GM12801 (cell line): Measurements from ENCODE around the gene TBC1D10A.

Experiments
- TF ChIP-seq, protein P1 (sequence below): IDR thresholded peaks from one replicate; pipeline ENCODE4 v1.5.1; 2011; ENCODE audit warnings: control low read depth; ENCODE audit not compliant: insufficient read length; ENCODE audit errors: extremely low read depth

The TBC1D10A gene

DNA sequence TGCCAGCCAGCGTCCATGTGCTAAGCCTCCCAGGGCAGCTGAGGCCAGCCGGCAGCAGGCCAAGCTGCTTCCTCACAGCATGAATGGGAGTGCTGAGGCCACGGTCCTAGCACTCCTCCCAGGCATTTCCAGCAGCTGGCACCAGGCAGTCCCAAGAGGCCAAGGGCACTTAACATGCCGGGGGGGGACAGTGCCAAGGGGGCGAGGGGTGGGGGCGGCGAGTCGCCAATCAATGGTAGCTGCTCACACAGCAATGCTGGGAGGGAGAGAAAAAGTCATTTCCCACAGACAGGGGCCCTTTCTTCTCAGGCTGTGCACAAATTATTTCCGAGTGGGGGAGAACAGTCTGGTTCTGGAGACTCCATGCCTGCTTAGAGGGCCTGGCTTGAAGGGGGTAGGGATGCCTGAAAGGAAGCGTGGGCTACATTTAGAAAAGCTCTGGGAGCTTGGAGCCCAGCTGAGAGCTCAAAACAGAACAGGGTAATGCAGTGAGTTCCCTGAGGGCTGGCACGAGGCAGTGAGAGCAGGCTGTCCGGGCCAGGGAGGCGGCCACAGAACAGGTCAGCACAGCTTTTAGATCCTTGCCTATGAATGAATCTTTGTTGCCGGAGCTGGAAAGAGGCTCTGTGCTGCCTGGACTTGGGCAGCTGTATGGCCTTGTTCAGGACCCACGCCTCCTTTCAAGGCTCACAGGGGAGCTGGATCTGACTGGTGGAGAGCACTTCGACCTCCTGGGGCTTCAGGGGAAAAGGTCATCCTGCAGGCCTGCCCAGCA is 14.4 kb upstream of the TBC1D10A start:
- TF ChIP-seq, protein P1, sequence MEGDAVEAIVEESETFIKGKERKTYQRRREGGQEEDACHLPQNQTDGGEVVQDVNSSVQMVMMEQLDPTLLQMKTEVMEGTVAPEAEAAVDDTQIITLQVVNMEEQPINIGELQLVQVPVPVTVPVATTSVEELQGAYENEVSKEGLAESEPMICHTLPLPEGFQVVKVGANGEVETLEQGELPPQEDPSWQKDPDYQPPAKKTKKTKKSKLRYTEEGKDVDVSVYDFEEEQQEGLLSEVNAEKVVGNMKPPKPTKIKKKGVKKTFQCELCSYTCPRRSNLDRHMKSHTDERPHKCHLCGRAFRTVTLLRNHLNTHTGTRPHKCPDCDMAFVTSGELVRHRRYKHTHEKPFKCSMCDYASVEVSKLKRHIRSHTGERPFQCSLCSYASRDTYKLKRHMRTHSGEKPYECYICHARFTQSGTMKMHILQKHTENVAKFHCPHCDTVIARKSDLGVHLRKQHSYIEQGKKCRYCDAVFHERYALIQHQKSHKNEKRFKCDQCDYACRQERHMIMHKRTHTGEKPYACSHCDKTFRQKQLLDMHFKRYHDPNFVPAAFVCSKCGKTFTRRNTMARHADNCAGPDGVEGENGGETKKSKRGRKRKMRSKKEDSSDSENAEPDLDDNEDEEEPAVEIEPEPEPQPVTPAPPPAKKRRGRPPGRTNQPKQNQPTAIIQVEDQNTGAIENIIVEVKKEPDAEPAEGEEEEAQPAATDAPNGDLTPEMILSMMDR, result no peak

DNA sequence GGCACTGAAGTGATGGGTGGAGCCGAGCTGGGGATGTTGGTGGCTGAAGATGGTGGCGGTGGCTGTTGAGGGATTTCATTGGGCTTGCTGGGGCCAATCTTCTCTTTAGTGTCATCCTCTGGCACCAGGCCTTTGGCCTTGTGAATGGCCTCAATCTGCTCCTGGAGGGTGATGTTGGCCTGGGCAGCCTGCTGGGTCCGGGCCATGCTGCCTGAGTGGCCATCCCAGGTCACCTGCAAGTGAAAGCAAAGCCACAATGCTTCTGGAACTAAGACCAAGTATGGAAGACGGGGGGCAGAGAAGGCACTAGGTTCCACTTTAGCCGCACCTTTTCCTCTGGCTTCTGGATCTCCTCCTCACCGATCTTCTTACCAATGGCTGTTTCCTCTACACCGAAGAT is 12.1 kb upstream of the TBC1D10A start:
- TF ChIP-seq, protein P1, result no peak

DNA sequence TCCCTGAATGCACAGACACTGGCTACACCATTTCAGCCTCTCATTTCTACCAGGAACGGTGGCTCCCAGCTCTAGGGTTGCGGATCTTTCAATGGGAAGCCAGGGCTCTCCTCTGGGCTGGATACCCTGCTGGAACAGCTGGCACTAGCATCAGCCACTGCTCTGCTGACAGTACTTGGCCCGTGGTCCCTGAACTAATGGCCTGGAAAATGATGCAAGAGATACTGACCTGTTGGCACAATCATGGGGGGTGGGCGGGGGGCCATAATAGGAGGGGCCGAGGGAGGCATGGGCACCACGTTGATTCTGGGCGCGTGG is 10.7 kb upstream of the TBC1D10A start:
- TF ChIP-seq, protein P1, result no peak

DNA sequence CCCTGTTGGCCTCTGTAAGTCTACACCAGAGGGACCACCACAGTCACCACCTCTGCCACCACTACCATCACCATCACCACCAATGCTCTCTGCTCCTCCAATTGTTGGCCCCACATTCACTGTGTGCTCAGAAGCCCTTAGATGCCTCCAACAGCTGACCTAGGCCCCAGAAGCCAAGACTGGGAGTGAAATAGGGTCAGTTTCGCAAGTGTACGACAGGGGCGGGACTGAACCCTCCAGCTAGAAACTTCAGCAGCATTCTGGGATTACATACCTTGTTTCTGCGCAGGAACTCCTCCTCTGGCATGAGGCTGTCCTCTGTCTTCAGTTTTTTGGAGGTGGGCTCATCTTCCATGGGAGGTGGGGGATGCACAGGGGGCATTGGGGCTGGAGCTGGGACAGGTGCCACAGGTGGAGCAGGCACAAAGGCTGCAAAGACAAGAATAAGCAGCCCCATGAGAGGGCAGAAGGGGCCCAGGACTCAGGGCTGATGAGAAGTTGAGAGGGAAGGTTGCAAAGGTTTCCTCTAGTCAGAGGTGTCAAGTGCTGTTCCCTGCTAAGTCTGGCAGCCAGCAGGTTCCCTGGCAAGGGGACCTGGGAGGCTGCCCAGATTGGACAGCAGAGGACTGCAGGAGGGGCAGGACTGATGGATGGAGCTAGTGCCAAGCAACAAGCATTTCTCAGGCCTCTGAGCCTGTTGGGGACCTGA is 10.2 kb upstream of the TBC1D10A start:
- TF ChIP-seq, protein P1, result no peak

DNA sequence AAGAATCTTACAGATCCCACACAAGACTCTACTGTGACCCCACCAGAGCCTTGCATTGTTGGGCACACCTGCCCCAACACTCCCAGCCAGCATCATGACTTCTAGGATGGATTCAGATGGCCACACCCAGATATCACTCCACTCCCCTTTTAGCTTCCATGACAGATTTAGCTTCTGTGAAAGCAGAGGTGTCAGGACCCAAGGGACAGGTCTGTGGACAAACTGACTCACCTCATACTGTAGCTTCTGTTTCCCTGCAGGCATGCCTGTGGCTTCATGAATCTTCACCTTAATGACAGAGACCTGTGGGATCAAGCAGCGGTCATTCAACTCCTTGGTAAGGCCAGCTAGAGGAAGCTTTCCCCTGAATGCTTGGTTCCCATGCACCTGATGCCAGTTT is 8.5 kb upstream of the TBC1D10A start:
- TF ChIP-seq, protein P1, result no peak

DNA sequence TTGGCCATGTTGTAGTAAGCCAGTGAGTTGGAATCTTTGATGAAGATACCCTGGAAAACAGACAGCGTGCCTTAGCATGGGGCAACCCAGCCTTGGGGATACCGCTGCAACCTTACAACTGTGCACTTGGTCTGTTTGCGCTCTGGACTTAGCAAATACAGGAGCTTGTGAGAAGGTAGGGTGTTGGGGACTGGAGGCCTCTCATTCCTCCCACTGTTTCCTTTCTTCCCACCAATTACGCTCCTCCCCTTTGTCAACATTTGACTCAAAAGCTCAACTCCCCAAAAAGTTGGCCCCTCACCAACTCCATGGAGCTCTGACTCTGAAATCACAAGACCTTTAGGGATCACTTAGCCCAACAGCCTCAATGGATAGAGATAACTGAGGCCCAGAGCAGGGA is 7.9 kb upstream of the TBC1D10A start:
- TF ChIP-seq, protein P1, result no peak

DNA sequence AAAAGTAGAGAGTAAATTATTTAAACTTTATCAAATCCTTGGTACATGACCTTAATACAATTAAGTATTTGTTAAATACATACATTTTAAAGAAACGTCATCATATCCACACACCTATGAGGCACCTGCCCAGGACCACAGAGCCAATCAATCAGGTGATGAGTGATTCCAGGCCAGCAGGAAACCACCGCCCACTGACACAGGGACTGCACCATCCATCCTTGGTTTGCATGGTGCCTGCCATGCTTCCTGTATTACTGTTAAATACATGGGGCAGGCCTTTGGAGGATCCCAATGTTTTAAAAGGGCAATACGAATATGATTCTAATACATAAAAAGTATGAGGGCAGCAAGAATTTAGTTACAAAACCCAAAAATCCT is 7.0 kb upstream of the TBC1D10A start:
- TF ChIP-seq, protein P1, result no peak
